ENCODE data around the gene AP3B2. TPM values are rescaled to one million over a fixed set of nuclear protein-coding genes. Genes with fewer than 3 reads are reported as not detected.

Gene AP3B2
- total and polyA plus RNA-seq, 2 of the 4 experiments (the other 2 are of a cell fraction): 0.14 TPM; not detected in 1

GRCh38 chr15:82680200-82681102 is 29.2 kb downstream of the AP3B2 start:
- 3% methylated on average over 24 of the region's 76 CpGs; no CpG with 5 or more reads in 1 of the 2 experiments for WGBS, 2 experiments (ENCODE audit: extremely low coverage in 2 of 2, insufficient read length in 1 of 2)
- no peak overlapping the region for H4K91ac ChIP-seq (ENCODE audit: insufficient read depth, low read depth, low read length)
- no peaks in the 10 kb centered on the region; the same call in 1 of the 2 replicates for H3K9me3 ChIP-seq (ENCODE audit: control insufficient read depth, insufficient read depth, low read length)
- dilution Hi-C loops (cut with HindIII; ENCODE audit: low sequenced_read_pairs, unreplicated experiment) (no loop called here), in situ Hi-C loops (cut with MboI; ENCODE audit: low sequenced_read_pairs) (no loop called here), intact Hi-C loops (cut with micrococcal nuclease) (loop anchor here (10.0 kb wide), 1 partner anchor 56 kb away; no protein-coding TSS in a partner anchor)
- TF ChIP-seq RFX5 (IDR thresholded peaks at IDR 0.05; ENCODE audit: low read depth, low read length): no peak
- no peak for TF ChIP-seq CEBPB (IDR thresholded peaks at IDR 0.05; ENCODE audit: low read depth, low read length)
- TF ChIP-seq CHD1 (IDR thresholded peaks at IDR 0.05; ENCODE audit: low read depth, low read length): no peak
- TF ChIP-seq MAFK (IDR thresholded peaks at IDR 0.05; ENCODE audit: low read depth, low read length): no peak
- TF ChIP-seq RCOR1 (IDR thresholded peaks at IDR 0.05; ENCODE audit: insufficient replicate concordance, low read length): no peak
- TF ChIP-seq NFE2L2 (IDR thresholded peaks at IDR 0.05; ENCODE audit: low read depth, low read length): no peak
- no peak for TF ChIP-seq CTCF (conservative IDR thresholded peaks at IDR 0.05; ENCODE audit: low read depth, low read length)
- TF ChIP-seq MXI1 (IDR thresholded peaks at IDR 0.05; ENCODE audit: borderline replicate concordance, low read depth, low read length): no peak
- no peak for TF ChIP-seq POLR2A (IDR thresholded peaks at IDR 0.05; ENCODE audit: low read depth, low read length)
- TF ChIP-seq RAD21 (IDR thresholded peaks at IDR 0.05; ENCODE audit: low read length): no peak
- no peak for TF ChIP-seq FOS (IDR thresholded peaks at IDR 0.05; ENCODE audit: low read depth, low read length)
- no peak for TF ChIP-seq BHLHE40 (IDR thresholded peaks at IDR 0.05; ENCODE audit: low read depth, low read length)
- no peak for TF ChIP-seq ELK1 (IDR thresholded peaks at IDR 0.05; ENCODE audit: borderline replicate concordance, low read depth, low read length)
- TF ChIP-seq SMC3 (IDR thresholded peaks at IDR 0.05; ENCODE audit: low read depth, low read length): no peak
- no peak for TF ChIP-seq USF2 (IDR thresholded peaks at IDR 0.05; ENCODE audit: low read depth, low read length)
- H3K27ac ChIP-seq (ENCODE audit: insufficient read depth, low read length): no peak overlapping the region
- no peak overlapping the region for H2BK20ac ChIP-seq (ENCODE audit: low read depth, low read length)
- no peak for ATAC-seq (ENCODE audit: low read depth)
- H3K79me1 ChIP-seq (ENCODE audit: low read depth in 1 of 2, low read length in 2 of 2): no peaks in the 10 kb centered on the region
- no peak overlapping the region for H3K56ac ChIP-seq (ENCODE audit: extremely low read depth, insufficient read depth, low read length)
- peak overlapping the region; percentile 56 for H2AFZ ChIP-seq (replicated peaks; ENCODE audit: low read length, poor library complexity)
- CTCF ChIA-PET: no interaction called here
- no peak for DNase-seq
- no peak overlapping the region for H3K9ac ChIP-seq (ENCODE audit: low read depth, low read length)
- H2BK120ac ChIP-seq (ENCODE audit: low read depth, low read length): no peak overlapping the region
- H3K4me1 ChIP-seq (ENCODE audit: control insufficient read depth, insufficient read depth, low read length): no peaks in the 10 kb centered on the region
- POLR2A ChIA-PET (ENCODE audit: unreplicated experiment): no interaction called here
- peaks cover 30% of the 10 kb centered on the region for H3K27me3 ChIP-seq (ENCODE audit: control insufficient read depth, insufficient read depth, low read length)
- H3K4ac ChIP-seq (ENCODE audit: low read depth, low read length): no peak overlapping the region
- H2BK5ac ChIP-seq (ENCODE audit: low read depth, low read length, poor library complexity, severe bottlenecking): no peak overlapping the region
- no peaks in the 10 kb centered on the region for H4K20me1 ChIP-seq (ENCODE audit: insufficient read depth, low read length)
- H3K36me3 ChIP-seq (ENCODE audit: control insufficient read depth, insufficient read depth, low read length): no peaks in the 10 kb centered on the region
- H3K4me3 ChIP-seq (ENCODE audit: insufficient read depth, low read depth, low read length): no peak overlapping the region
- no peak overlapping the region for H2BK15ac ChIP-seq (ENCODE audit: low read depth, low read length)
- H3K23ac ChIP-seq (ENCODE audit: low read depth, low read length): no peak overlapping the region
- no peak overlapping the region for H4K8ac ChIP-seq (ENCODE audit: low read depth in 2 of 2, low read length in 2 of 2)
- H3K9me1 ChIP-seq (ENCODE audit: insufficient read depth, low read length): no peaks in the 10 kb centered on the region
- H3K18ac ChIP-seq (ENCODE audit: low read depth, low read length): no peak overlapping the region
- peak overlapping the region; percentile 42 for H2AK9ac ChIP-seq (replicated peaks; ENCODE audit: low read depth, low read length, poor library complexity)
- no TSS peak for BruUV-seq (replicated peaks)
- H2AK5ac ChIP-seq (ENCODE audit: low read depth, low read length): no peak overlapping the region
- H3K14ac ChIP-seq (replicated peaks; ENCODE audit: low read depth, low read length): no peak overlapping the region
- no peak overlapping the region for H3K4me2 ChIP-seq (ENCODE audit: low read depth, low read length)
- H4K5ac ChIP-seq (ENCODE audit: low read depth, low read length): no peak overlapping the region

Measured in IMR-90 (cell line).